ENCODE measurements around the gene OR52H1. TPM values are rescaled to one million over a fixed set of nuclear protein-coding genes. Genes with fewer than 3 reads are reported as not detected.

OR52H1 gene
- total RNA-seq, 1 experiment from 2014 or later: not detected

GRCh38 chr11:5536482-5536881 is 11.9 kb downstream of the OR52H1 start:
- DNase-seq (ENCODE audit: extremely low read depth, low read depth): no peak

- no peak for DNase-seq (ENCODE audit: extremely low read depth, low read depth)
Observed at GRCh38 chr11:5534046-5534445, 14.3 kb downstream of the OR52H1 start.

DNA sequence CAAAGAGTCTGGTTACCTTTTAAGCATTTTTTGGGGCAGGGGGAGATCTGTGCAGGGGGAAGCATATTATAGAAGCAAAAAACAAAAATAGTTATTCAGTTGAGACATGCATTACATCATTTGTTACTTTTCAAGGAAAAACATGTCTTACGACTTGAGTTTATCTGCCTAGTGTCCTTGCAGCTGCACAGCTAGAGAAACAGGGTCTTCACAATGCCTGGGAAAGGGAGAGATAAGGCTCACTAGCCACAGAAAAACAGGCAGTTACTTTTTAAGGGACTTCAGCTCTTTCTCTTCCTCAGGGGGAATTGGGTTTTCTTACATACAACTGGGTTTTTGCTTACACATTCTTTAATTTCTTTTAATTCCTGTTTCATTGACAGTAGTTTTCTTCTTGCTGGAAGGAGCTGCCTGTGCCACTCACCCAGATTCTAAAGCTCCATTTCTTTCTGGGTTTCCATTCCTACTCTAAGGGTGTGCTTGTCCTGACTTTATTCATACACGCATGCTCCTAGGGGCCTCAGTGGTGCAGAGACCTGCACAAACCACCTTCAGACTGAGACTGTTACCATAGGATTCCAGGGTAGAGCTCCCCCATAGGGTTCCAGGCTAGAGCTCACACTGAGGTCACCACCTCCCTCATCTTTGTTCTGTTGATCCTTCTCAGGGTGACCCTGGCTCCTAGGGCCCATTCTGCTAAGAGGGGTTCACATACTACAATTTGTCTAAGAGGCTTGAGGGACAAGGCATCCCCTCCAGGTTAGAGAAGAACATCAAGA is 17.1 kb downstream of the OR52H1 start:
- DNase-seq (ENCODE audit: extremely low read depth, low read depth): no peak

DNA sequence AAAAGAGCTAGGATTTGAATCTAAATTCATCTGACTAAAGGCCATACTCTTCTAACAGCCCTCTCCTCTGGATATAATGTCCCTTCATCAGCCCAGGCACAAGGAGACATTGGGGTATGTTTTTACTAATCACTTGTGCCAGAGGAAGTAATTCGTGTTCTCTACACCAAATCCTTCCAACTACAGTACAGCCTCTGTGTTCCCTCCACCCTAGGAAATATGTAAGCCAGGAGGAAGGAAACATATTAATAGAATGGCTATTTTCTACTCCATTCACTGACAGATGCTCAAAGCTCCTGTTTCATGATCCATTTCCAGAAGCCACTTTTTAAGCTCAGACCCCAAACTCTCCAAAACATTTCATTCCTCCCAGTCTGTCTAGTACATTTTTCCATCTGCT is 19.8 kb downstream of the OR52H1 start:
- DNase-seq (ENCODE audit: extremely low read depth, low read depth): no peak

DNA sequence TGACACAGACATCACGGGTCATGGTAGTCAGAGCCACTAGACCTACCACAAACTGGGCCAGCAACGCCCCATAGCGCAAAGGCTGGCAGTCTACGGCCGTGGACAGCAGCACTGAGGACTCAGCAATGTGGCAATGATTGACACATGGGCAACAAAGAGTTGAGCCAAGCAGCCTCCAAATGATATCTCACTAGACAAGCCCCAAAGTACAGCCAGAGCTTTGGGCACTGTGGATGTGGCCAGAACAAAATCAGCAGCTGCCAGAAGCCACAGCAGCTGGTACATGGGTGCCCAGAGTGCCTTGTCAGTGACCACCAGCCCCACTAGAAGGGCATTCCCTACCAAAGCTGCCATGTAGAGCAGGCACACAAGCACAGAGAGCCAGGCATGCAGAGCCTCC is 20.6 kb downstream of the OR52H1 start:
- no peak for DNase-seq (ENCODE audit: extremely low read depth, low read depth)

DNA sequence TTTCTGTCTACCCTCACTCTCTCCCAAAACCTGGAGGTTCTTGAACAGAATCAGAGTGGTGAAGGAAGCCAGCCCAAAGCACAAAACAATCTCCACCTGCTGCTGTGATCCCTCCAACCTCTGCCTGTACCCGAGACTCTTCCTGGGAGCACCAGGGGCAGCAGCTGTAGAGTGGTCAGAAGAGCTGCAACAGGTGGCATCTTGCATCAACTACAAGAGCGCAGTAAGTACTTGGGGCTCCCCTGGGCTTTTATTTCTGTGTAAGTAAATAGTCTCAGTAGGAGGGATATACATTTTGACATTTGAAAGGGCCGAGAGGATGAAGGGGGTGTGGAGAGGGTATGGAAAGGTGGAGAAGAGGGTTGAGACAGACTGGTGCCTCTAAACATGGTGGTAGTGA is 23.6 kb downstream of the OR52H1 start:
- no peak for DNase-seq (ENCODE audit: extremely low read depth, low read depth)

- no peak for DNase-seq (ENCODE audit: extremely low read depth, low read depth)
Observed at GRCh38 chr11:5522308-5522707, 26.0 kb downstream of the OR52H1 start.

- no peak for DNase-seq (ENCODE audit: extremely low read depth, low read depth)
Observed at GRCh38 chr11:5521540-5521939, 26.8 kb downstream of the OR52H1 start.

DNA sequence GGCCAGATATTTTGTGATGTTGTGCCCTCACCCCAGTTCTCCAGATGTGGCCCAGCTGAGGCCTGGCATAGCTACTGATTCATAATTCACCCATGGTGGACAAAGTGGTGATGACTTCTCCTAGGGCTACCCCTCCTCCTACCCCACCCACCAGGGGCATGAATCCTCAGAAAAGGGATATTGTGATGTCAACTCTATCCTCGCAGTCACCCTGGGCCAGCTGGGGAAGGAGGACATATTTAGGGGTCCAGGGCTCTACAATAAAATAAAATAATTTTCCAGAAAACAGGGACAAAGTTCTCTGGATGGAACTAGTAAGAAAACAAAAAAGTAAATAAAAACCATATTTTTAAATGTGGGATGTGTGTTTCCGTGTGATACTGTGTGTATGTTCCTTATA is 31.7 kb downstream of the OR52H1 start, which contains the start of gene UBQLNL:
UBQLNL (minus strand) TSS at position 101 of the 400 bp plus-strand sequence. CDS start 258 bp downstream, outside the sequence.
- no peak for DNase-seq (ENCODE audit: extremely low read depth, low read depth)

GRCh38 chr11:5514841-5515240 is 33.5 kb downstream of the OR52H1 start:
- DNase-seq (ENCODE audit: extremely low read depth, low read depth): no peak

GRCh38 chr11:5509803-5510202 is 38.5 kb downstream of the OR52H1 start, which contains the start of gene UBQLN3:
Gene UBQLN3, minus strand, starts transcription at chr11:5509957. Its CDS starts 399 bp downstream, at chr11:5509558.
- no peak for DNase-seq (ENCODE audit: extremely low read depth, low read depth)

DNA sequence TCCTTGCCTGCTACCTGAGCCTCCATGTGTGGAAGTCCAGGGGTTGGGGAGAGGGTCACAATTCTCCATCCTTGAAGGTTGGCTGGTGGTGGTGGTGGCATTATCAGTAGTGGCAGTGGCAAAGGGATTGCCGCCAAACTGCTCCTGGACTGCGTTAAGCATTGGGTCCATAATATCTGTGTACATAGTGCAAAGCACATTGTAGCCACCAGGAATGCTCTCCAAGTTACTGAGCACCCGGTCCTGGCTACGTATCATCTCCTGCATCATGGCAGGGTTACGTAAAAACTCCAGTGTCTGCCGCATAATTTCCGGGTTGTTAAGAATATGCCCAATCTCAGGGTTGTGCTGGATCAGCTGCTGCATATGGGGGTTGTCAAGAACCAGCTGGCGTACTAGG is 39.7 kb downstream of the OR52H1 start:
- DNase-seq (ENCODE audit: extremely low read depth, low read depth): no peak

- DNase-seq (ENCODE audit: extremely low read depth, low read depth): no peak
Observed at GRCh38 chr11:5507933-5508305, 40.4 kb downstream of the OR52H1 start.

DNA sequence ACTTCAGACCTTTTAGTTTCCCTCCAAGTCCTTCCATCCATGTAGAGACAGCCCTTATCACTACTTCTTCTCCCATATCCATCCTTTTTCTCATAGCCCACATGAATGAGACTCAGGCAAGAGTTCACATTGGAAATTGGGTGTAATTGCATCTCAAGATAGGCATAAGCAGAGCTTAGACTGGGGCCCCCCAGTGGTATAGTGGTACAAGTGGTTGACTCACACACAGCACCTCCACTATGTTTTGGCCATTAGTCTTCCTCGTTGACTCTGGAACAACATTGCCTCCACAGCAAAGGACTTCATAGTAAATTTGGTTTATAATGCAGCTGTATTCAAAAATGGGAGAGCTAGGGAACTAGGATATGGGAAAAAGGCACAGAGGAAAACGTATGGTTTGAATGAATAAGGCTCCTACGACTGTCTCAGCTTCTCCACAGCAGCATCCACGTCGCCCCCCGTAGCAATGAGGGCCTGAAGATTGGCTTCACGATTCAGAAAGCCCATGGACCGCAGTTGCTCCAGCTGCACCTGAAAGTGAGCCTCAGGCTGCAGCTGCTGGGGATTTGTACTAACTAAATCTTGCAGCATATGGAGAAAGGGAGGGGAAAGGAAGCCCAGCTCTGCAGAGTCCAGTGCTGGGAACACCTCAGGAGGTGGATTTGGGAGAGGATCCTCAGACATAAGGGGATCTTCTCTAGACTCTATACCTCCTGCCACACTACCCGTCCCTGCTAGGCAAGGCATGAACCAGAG is 41.0 kb downstream of the OR52H1 start:
- no peak for DNase-seq (ENCODE audit: extremely low read depth, low read depth)

DNA sequence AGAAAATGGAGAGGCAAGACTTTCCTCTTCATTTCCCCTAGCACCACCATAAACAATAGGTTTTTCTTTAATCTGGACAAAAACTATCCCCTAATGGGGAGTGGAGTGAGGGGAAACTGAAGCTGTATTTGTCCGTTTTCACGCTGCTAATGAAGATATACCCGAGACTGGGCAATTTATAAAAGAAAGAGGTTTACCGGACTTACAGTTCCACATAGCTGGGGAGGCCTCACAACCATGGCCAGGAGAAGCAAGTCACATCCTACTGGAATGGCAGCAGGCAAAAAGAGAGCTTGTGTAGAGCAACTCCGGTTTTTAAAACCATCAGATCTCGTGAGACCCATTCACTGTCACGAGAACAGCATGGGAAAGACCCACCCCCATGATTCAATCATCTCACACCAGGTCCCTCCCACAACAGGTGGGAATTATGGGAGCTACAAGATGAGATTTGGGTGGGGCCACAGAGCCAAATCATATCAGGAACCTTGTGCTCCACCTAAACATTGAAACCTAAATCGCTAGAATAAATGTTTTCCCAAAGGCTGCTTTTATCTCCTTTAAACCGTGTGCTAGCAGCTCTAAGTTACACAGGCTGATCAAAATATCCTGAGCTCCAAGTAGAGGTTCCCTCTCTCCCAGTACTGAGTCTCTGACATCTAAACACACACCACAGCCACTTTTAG is 42.8 kb downstream of the OR52H1 start:
- no peak for DNase-seq (ENCODE audit: extremely low read depth, low read depth)

GRCh38 chr11:5504403-5504921 is 43.9 kb downstream of the OR52H1 start:
- no peak for DNase-seq (ENCODE audit: extremely low read depth, low read depth)

- no peak for DNase-seq (ENCODE audit: extremely low read depth, low read depth)
Observed at GRCh38 chr11:5500393-5500801, 47.9 kb downstream of the OR52H1 start.

GRCh38 chr11:5499671-5500070 is 48.7 kb downstream of the OR52H1 start:
- DNase-seq (ENCODE audit: extremely low read depth, low read depth): no peak
